K562 (cell line): ENCODE measurements around the gene CCM2. TPM values are rescaled to one million over a fixed set of nuclear protein-coding genes. Genes with fewer than 3 reads are reported as not detected.
A peak's percentile ranks its signal among the peaks of the same experiment; 100 is the strongest.

Source experiments
- ATAC-seq: fragments of 200-7000 bp; cut with Tn5 transposase; 3 replicates; pipeline ENCODE4 v1.9.1; 2020; ENCODE audit warnings: moderate library complexity
- BruUV-seq: library from RNA; stranded (reverse); fragments of 400-500 nt; replicated peaks from 2 replicates; lab custom pipeline; 2021; lab: Mats Ljungman, UMichigan
- CTCF ChIA-PET: fragments of 300-600 bp; formaldehyde crosslinking; extraction: SDS; loops from one replicate; lab custom pipeline; 2021; ENCODE audit warnings: low intra/inter-chr PET ratio; lab: Yijun Ruan, JAX
- POLR2A ChIA-PET: fragments of 300-600, 350-650 bp; sonication (Branson Sonifier 250); formaldehyde crosslinking; extraction: SDS; loops from one replicate; lab custom pipeline; 2021; ENCODE audit warnings: antibody characterized with exemption, inconsistent platforms; lab: Yijun Ruan, JAX
- DNase-seq, 4 experiments: peaks; one replicate each; pipeline versions ENCODE4 v3.0.0 to v3.0.0-alpha.2; 2011 to 2018; ENCODE audit warnings: low spot score in 3 of 4, mixed read lengths in 3 of 4; ENCODE audit errors: extremely low read depth in 1 of 4
- FAIRE-seq: peaks from 2 replicates; lab custom pipeline; 2011; peaks lifted over from hg19 to GRCh38; lab: Jason Lieb, UNC
- H2AFZ ChIP-seq: 2 replicates; pipeline ENCODE4 v1.6.0; 2011; ENCODE audit warnings: low read depth, low read length, control low read depth, inconsistent platforms
- H3K27ac ChIP-seq: fragments of 200-600 bp; 3 replicates; pipeline ENCODE4 v1.8.0; 2011; ENCODE audit warnings: low read depth, mild to moderate bottlenecking, control low read depth, inconsistent platforms, low read length, moderate library complexity, mixed read lengths; ENCODE audit errors: extremely low read depth
- H3K27me3 ChIP-seq, 2 experiments: fragments of 300-600 bp in 1 of 2; 2 replicates in 1 of 2; 3 replicates in 1 of 2; pipeline versions ENCODE4 v1.6.0 to v1.8.0; 2011; ENCODE audit warnings: inconsistent platforms in 2 of 2, low read length in 2 of 2, mild to moderate bottlenecking in 1 of 2, mixed read lengths in 1 of 2, moderate library complexity in 1 of 2; ENCODE audit not compliant: control insufficient read depth in 2 of 2, insufficient read depth in 2 of 2
- H3K36me3 ChIP-seq: fragments of 300-600 bp; 3 replicates; pipeline ENCODE4 v1.8.0; 2011; ENCODE audit warnings: mild to moderate bottlenecking, low read length, inconsistent platforms; ENCODE audit not compliant: control insufficient read depth, insufficient read depth
- H3K4me1 ChIP-seq, 2 experiments: fragments of 200-600 bp in 1 of 2; replicated peaks in 1 of 2; 2 replicates in 1 of 2; 3 replicates in 1 of 2; pipeline versions ENCODE4 v1.5.1 to v1.8.0; 2011; ENCODE audit warnings: inconsistent platforms in 2 of 2, low read length in 2 of 2, mild to moderate bottlenecking in 1 of 2, mixed read lengths in 1 of 2, moderate library complexity in 1 of 2; ENCODE audit not compliant: control insufficient read depth in 2 of 2, insufficient read depth in 2 of 2
- H3K4me2 ChIP-seq: 2 replicates; pipeline ENCODE4 v1.6.1; 2011; ENCODE audit warnings: low read length, control low read depth, inconsistent platforms, mixed read lengths; ENCODE audit not compliant: insufficient read depth
- H3K4me3 ChIP-seq: fragments of 200-600 bp; sonication (generic), shearing (Covaris generic); 2 replicates; pipeline ENCODE4 v1.5.1; 2016; ENCODE audit warnings: control low read depth, inconsistent platforms
- H3K79me2 ChIP-seq: fragments of 200-600 bp; 3 replicates; pipeline ENCODE4 v1.8.0; 2011; ENCODE audit warnings: low read length, inconsistent platforms; ENCODE audit not compliant: control insufficient read depth, insufficient read depth
- H3K9ac ChIP-seq, 2 experiments: 2 replicates each; pipeline versions ENCODE4 v1.6.0 to v1.6.1; 2011; ENCODE audit warnings: low read depth in 2 of 2, low read length in 2 of 2, control low read depth in 1 of 2, inconsistent platforms in 1 of 2, mild to moderate bottlenecking in 1 of 2, mixed read lengths in 1 of 2; ENCODE audit not compliant: insufficient read depth in 1 of 2
- H3K9me1 ChIP-seq: one replicate; pipeline ENCODE4 v1.6.0; 2011; ENCODE audit warnings: inconsistent platforms, mild to moderate bottlenecking, low read length, moderate library complexity; ENCODE audit not compliant: control insufficient read depth, insufficient read depth
- H3K9me3 ChIP-seq: replicated peaks from 2 replicates; pipeline ENCODE4 v1.5.1; 2011; ENCODE audit warnings: low read depth, low read length, inconsistent platforms; ENCODE audit not compliant: control insufficient read depth, insufficient read depth
- H4K20me1 ChIP-seq: replicated peaks from 2 replicates; pipeline ENCODE4 v1.6.1; 2011; ENCODE audit warnings: low read length, inconsistent platforms, mixed read lengths; ENCODE audit not compliant: control insufficient read depth, insufficient read depth
- GABPA ChIP-seq: fragments of 200-800 bp; sonication (Bioruptor generic); conservative IDR thresholded peaks from 2 replicates; pipeline ENCODE4 v1.6.1; 2016; ENCODE audit warnings: low read depth, missing genetic modification characterization, missing compliant biosample characterization
- KAT7 ChIP-seq: sonication (generic); formaldehyde crosslinking; IDR thresholded peaks from 2 replicates; pipeline ENCODE4 v1.8.0; 2022; ENCODE audit warnings: missing genetic modification reagents, mild to moderate bottlenecking, borderline replicate concordance
- SMARCB1 ChIP-seq: IDR thresholded peaks from 2 replicates; pipeline ENCODE4 v1.6.1; 2011; ENCODE audit warnings: improper control_type of control experiment, low read depth; ENCODE audit not compliant: insufficient read length
- SPI1 ChIP-seq: IDR thresholded peaks from 2 replicates; pipeline ENCODE4 v1.6.1; 2011; ENCODE audit warnings: low read depth, low read length, control low read depth, borderline replicate concordance
- ZNF311 ChIP-seq: fragments of 250-450 bp; sonication (Bioruptor Pico); IDR thresholded peaks from 2 replicates; pipeline ENCODE4 v1.4.0; 2020; ENCODE audit warnings: mild to moderate bottlenecking, moderate library complexity
- WGBS: fragments of 100-300 bp; shearing (Covaris generic); methylation state at CpG from one replicate; pipeline ENCODE4 v1.1.6; 2016; ENCODE audit warnings: low coverage, mixed read lengths; ENCODE audit not compliant: insufficient coverage; ENCODE audit errors: missing lambda C conversion rate; 5-methylcytosine and 5-hydroxymethylcytosine counted together
- in situ Hi-C: fragments of 300-500 bp; cut with MboI; formaldehyde crosslinking; loops from 4 replicates; pipeline ENCODE4 v1.15.0; 2018; ENCODE audit warnings: inconsistent platforms, mixed read lengths
- intact Hi-C: fragments of 100-400 bp; cut with micrococcal nuclease; formaldehyde crosslinking; loops from 2 replicates; pipeline ENCODE4 v1.14.2; 2022
- polyA plus RNA-seq, 8 experiments: library from polyadenylated mRNA; depleted of rRNA in 4 of 8; stranded (reverse) in 5 of 8; unstranded in 3 of 8; fragments of >200 nt; fragmentation: Nextera tagmentation in 2 of 8; fragmentation: Illumina TruSeq in 1 of 8; extraction: Ambion mirVana in 2 of 8; extraction: Trizol in 1 of 8; gene quantifications; 2 replicates each; pipeline versions ENCODE4 v1.2.1 to v1.2.3, GENCODE V29; 2011 to 2014; ENCODE audit warnings: inconsistent platforms in 1 of 8, missing spikeins in 1 of 8
- total RNA-seq, 7 experiments: library from RNA; depleted of rRNA in 6 of 7; stranded (reverse); fragments of >200 nt in 6 of 7; fragmentation: Illumina TruSeq in 2 of 7; extraction: Trizol in 2 of 7; gene quantifications; 2 replicates each; pipeline versions ENCODE4 v1.2.1 to v1.2.3, GENCODE V29; 2011 to 2021; ENCODE audit warnings: low replicate concordance in 1 of 7

Gene CCM2
- total and polyA plus RNA-seq, 9 of the 15 experiments (the other 6 are each of a cell fraction or from before 2014, with no cell fraction given) = 0.41 to 38.6 (median 25.9) TPM

DNA sequence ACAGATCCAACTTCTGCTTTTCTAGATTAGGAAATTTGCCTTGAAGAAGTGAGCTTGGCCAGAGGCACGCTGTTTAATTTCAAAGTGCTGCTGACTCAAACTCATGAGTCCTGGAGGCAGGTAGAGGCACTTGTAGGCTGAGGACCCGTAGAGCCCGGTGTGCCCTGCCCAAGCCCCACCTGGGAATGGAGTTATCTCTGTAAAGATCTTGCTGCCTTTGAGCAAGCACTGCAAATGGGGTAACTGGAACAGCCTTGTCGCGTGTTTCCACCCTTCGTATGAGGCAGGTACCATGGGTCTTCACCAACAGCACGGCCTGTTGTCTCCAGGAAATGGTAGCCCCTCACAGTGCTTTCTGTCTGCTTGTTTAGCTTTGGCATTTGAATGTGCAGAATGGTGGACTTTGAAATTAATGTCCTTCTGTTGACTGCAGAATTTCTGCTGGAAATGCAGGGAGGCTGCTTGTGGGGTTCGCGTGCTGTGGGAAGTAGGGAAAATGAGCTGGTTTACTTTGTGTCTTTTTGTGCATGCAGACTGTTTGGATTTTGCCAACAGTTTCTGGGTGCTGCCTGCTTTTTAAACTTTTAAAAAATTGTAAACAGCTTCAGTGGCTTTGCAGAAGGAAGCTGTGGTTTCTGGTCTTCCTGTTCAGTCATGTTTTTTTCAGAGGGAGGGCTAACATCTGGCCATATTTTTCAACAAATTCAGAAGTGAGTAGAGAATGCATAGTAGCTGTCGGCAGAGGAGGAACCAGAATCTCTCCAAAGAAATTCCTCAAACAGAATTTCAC is 27.2 kb downstream of the CCM2 start:
- Histone ChIP-seq H3K9me3 (no peaks in the 10 kb centered on the region), H4K20me1 (no peaks in the 10 kb centered on the region), H3K36me3 (peaks cover 34% of the 10 kb centered on the region; the same call in 2 of the 3 replicates), H3K4me3 (no peak overlapping the region), H3K27me3 (no peaks in the 10 kb centered on the region), H2AFZ (no peak overlapping the region), H3K79me2 (peaks cover 69% of the 10 kb centered on the region), H3K9ac (peak overlapping the region in 1 of 2 experiments; percentile 37; a peak in 1 of 4 replicates), H3K4me1 (peaks cover 6 to 9% of the 10 kb centered on the region in 2 experiments; a peak in 3 of 5 replicates), H3K9me1 (no peaks in the 10 kb centered on the region), H3K27ac (no peak overlapping the region)
- FAIRE-seq (no peak), ATAC-seq (no peak; the same call in 1 of the 3 replicates), DNase-seq (no peak)
- CTCF ChIA-PET = no interaction called here
- 77% methylated on average over 10 of the region's 10 CpGs for WGBS
- intact Hi-C loops = no loop called here
- POLR2A ChIA-PET = interaction anchor here (0.6 to 1.6 kb wide), 3 partner anchors 12 to 25 kb away, joined by 3 to 4 read pairs (median 3); no protein-coding TSS in a partner anchor
- in situ Hi-C loops = no loop called here
- TF ChIP-seq SPI1 (peak; percentile 62; the same call in 1 of the 2 replicates), KAT7 (no peak), SMARCB1 (no peak), ZNF311 (CRISPR knock-in tag) (peak; percentile 37; the same call in 1 of the 2 replicates), GABPA (0 out of 2 replicates have a peak, but pooled peaks have one; percentile 27)
- TF ChIP-seq, all 486 proteins: peak for 3
- H3K4me2 ChIP-seq = no peak overlapping the region
- BruUV-seq = no TSS peak
